Fibroblast of pulmonary artery (primary cell): ENCODE results near the gene KCNJ10.

ENCODE experiments used
- DNase-seq: peaks from one replicate; pipeline ENCODE4 v3.0.0-alpha.2; 2010; ENCODE audit warnings: low read depth
- H3K4me3 ChIP-seq: replicated peaks from 2 replicates; pipeline ENCODE4 v1.5.1; 2011; ENCODE audit warnings: low read depth, mild to moderate bottlenecking, control low read depth, low read length, moderate library complexity
- TF ChIP-seq, protein P1 (sequence below): IDR thresholded peaks from 2 replicates; pipeline ENCODE4 v1.5.1; 2011; ENCODE audit warnings: mild to moderate bottlenecking, control low read depth, low read length, inconsistent platforms; ENCODE audit errors: missing control alignments

Gene KCNJ10

DNA sequence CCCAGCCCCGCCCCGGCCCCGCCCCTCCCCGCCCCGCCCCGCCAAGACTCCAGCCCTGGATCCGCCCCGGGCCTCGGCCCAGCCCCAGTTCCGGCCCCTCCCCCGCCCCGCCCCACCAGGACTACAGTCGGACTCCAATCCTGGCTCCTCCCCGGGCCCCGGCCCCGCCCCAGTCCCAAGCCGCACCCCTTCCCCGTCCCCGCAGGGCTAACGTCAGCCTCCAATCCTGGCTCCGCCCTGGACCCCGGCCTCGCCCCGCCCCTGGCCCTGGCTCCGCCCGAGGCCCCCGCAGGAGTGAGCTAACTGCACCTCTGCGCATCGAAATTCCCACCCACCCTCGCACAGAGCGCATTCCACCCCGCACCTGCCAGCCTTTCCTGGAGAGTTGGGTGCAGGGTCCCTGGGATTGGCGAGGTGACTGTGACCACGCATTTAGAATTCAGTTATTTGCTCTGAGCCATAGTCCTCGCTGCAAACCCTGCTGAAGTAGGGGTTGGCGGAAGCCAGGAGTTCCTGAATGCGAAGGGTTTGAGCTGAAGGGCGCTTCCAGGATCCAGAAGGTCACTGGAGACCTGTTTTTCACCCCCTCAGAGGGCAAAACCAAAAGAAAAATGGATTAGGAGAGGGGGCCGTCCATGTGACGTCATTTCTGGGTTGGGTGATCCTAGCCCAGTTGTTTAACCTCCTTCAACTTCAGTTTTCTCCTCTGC, 29.0 kb upstream of the KCNJ10 start:
- DNase-seq = peak; percentile 92
- H3K4me3 ChIP-seq = peak overlapping the region; percentile 70
- TF ChIP-seq, protein P1, sequence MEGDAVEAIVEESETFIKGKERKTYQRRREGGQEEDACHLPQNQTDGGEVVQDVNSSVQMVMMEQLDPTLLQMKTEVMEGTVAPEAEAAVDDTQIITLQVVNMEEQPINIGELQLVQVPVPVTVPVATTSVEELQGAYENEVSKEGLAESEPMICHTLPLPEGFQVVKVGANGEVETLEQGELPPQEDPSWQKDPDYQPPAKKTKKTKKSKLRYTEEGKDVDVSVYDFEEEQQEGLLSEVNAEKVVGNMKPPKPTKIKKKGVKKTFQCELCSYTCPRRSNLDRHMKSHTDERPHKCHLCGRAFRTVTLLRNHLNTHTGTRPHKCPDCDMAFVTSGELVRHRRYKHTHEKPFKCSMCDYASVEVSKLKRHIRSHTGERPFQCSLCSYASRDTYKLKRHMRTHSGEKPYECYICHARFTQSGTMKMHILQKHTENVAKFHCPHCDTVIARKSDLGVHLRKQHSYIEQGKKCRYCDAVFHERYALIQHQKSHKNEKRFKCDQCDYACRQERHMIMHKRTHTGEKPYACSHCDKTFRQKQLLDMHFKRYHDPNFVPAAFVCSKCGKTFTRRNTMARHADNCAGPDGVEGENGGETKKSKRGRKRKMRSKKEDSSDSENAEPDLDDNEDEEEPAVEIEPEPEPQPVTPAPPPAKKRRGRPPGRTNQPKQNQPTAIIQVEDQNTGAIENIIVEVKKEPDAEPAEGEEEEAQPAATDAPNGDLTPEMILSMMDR = no peak

DNA sequence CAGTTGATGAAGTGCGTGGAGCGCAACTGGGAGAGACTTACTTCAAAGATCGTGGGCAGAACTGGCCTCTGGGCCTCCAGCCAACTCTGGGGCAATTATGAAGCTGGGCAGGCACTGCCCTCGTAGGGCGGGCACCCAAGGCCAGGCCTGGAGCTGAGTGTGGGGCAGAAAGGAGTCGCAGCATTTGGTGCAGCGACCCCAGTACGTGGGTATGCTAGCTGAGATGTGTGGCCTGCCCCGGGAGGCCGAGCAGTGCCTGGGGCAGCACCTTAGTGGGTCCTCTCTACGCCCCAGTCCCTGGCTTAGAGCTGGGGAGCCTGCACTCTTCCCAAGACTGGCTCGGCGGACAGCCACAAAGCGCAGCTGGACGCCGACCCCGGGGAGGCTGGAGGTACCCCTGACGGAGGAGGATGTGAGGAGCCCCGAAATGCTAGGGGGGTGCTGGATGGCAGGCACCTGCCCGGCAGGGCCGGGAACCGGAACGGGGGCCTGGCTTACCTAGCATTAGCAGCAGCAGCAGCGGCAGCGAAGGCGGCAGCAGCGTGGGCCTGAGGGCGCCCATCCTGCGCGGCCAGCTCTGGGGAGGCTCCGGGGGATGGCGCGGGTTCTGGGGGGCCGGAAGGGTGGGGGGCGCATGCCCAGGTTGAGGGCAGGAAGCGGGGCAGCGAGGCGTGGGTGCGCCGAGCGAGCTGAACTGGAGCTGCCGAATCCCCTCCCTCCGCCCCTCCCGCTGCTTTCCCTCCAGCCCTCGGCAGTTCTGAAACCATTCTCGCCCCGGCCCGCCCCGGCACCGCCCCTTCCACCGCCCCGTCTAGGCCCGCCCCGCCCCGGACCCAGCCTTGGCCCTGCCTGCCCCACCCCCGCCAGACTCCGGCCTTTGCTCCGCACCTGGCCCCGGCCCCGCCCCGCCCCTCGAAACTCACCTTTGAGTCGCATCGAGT, 28.2 kb upstream of the KCNJ10 start, which contains the start of gene IGSF8:
IGSF8 (minus strand) TSS at position 709 of the 941 bp plus-strand sequence; CDS start at position 562, 147 bp downstream.
- TF ChIP-seq, protein P1 = no peak
- peak; percentile 78 for DNase-seq
- H3K4me3 ChIP-seq = peak within 1 kb of the TSS; percentile 70

DNA sequence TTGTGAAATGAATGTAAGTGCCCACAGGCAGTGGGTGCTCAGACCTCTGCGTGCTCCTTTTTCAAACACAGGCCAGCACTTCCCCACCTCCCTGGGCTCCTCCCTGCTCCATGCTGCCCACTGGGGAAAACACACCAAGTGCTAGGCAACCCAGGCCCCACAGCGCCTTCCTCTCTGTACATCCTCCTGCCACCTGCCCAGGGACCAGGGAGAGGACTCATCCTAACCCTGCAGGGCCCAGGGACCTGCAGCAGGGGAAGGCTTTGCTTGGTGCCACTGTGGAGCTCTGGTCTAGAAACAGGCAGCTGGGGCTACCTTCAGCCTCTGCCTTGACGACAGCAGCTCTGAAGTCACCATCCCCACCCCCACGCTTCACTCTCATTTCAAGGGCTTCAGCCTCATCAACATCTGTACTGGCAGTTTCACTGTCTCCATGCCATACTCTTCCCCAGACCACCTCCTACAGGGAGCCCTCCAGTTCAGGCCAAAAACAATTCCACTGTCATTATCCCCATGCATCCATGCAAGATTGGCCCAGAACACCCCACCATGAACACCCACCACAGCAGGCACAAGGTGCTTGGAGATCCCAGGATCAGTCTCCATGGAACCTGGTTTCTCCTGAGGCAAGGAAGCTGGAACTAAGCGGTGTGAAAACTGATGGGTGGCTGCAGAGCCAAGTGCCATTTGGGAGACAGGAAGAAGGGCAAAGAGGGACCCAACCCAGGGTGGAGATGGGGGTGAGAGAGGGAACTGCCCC, 27.4 kb upstream of the KCNJ10 start:
- DNase-seq = no peak
- TF ChIP-seq, protein P1 = no peak
- peak overlapping the region; percentile 70 for H3K4me3 ChIP-seq

DNA sequence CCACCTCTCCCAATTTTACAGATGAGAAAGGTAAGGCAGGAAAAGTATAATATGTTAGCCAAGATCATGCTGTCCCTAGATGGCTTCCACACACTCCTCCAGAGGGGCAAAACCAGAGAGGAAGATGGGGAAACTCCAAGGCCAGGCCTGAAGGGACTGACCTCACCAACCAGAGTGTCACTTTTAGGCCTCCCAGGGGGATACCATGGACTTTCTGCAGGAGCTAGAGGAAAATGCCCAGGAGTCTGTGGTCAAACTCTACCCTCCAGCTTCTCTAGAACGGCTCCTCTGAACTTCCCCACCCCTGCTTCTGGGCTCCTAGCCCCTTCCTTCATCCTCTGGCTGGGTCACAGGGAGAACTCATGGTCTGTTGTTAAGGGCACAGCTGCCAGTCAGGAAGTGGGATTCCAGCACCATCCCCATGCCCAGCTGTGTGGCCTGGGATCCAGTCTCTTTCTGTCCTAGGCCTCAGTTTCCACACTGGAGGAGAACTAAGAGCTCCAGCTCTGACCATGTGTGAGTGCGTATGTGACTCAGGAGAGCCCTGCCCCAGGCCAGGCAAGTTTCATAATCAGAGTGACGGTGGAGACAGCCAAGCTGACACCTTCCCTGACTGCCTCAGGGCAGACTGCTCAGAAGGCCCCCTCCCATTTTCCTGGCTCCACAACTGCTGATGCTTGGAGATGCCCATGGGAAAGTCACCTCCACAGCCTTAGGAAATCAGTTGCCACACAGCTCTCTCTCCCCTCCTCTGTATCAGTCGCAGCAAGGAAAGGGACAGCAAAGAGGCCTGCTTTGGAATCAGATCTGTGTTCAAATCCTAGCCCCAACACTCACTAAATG, 26.5 kb upstream of the KCNJ10 start:
- H3K4me3 ChIP-seq = no peak overlapping the region
- DNase-seq = peak; percentile 16
- TF ChIP-seq, protein P1 = no peak

DNA sequence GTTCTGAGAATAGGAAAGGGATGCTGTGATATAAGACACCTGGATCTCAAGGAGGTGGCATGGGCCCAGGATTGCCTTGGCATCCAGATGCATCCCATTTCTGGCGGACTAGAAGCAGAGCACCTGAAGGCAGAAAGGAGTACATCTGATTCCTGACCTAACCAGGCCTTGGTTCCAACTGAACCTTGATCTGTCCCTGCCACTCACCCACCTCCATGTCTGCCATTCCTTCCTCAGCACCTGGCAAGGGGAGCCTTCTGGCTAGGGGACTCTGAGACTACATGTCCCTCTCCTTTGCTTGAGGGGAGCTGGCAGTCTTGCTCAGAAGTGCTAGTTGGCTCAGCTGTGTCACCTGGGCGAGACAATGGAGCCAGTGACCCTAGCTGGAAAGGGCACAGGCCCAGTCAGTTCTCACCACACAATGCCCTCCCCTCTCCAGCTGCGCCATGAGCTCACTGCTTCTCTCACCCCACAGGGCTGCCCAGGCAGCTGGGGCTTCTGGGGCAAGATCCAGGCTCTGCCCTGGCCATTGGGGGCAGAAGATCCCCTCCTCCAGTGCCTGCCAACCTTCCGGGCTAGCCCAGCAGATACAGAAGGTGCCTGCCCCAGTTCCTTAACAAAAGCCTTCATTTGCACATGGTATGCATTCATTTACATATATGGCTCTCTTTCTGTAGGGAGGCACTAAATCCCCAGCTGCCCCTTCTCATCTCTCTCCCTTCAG, 25.6 kb upstream of the KCNJ10 start:
- TF ChIP-seq, protein P1 = no peak

DNA sequence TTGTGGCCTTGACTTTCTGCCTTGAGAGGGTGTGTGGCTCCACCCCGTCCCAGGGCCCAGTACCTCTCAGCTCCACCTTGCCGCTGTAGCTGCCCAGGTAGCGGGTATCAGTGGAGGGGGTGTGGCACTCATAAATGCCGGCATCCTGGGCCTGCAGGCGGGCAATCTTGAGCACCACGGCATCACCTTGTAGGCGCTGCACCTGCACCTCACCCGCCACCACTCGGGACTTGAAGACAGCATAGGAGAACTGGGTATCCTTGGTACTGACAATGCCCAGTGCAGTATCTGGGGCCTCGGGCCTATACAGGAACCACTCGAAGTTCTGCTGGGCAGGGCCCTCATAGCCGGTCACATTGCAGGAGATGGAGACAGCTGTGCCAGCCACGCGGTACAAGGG, 24.8 kb upstream of the KCNJ10 start:
- H3K4me3 ChIP-seq = no peak overlapping the region
- no peak for DNase-seq
- TF ChIP-seq, protein P1 = no peak

More for the DNA sequence above, 25.6 kb upstream of the KCNJ10 start:
- H3K4me3 ChIP-seq = no peak overlapping the region
- no peak for DNase-seq
